GM21526 (cell line): ENCODE results near the gene IKBIP.
A peak's percentile ranks its signal among the peaks of the same experiment; 100 is the strongest.
"Not testable (repeated sequence)": the region's sequence is repeated elsewhere in the genome, so short reads cannot be mapped to it uniquely, and the experiment has no call there.

Source experiments
- ATAC-seq: cut with Tn5 transposase; IDR thresholded peaks from one replicate; pipeline ENCODE4 v1.9.1; 2021; ENCODE audit warnings: moderate library complexity; ENCODE audit not compliant: unreplicated experiment, low FRiP score

IKBIP gene

GRCh38 chr12:98644712-98645571 lies at the start of gene IKBIP, which contains the start of gene APAF1:
TSS of gene IKBIP (minus strand) at chr12:98644788. CDS start at chr12:98644701, 87 bp downstream.
TSS of gene APAF1 (plus strand) at chr12:98645290. CDS start at chr12:98648360, 3,070 bp downstream.
- ATAC-seq, result peak; percentile 87

- no peak for ATAC-seq
Observed at GRCh38 chr12:98691351-98691750, 46.8 kb upstream of the IKBIP start.

- no peak for ATAC-seq
Observed at GRCh38 chr12:98686603-98687002, 42.0 kb upstream of the IKBIP start.

GRCh38 chr12:98684199-98684598 lies 39.6 kb upstream of the IKBIP start:
- no peak for ATAC-seq

- no peak for ATAC-seq
Observed at GRCh38 chr12:98679611-98680005, 35.0 kb upstream of the IKBIP start.

GRCh38 chr12:98678946-98679610 lies 34.5 kb upstream of the IKBIP start:
- no peak for ATAC-seq

GRCh38 chr12:98678236-98678945 lies 33.8 kb upstream of the IKBIP start:
- no peak for ATAC-seq

- no peak for ATAC-seq
Observed at GRCh38 chr12:98674841-98675240, 30.3 kb upstream of the IKBIP start.

- ATAC-seq, result no peak
Observed at GRCh38 chr12:98671459-98671858, 26.9 kb upstream of the IKBIP start.

- ATAC-seq, result no peak
Observed at GRCh38 chr12:98669751-98670150, 25.2 kb upstream of the IKBIP start.

- ATAC-seq, result no peak
Observed at GRCh38 chr12:98660521-98660920, 15.9 kb upstream of the IKBIP start.

- ATAC-seq, result no peak
Observed at GRCh38 chr12:98656289-98657101, 11.9 kb upstream of the IKBIP start.

- ATAC-seq, result no peak
Observed at GRCh38 chr12:98653866-98654493, 9.4 kb upstream of the IKBIP start.

GRCh38 chr12:98651328-98651727 lies 6.7 kb upstream of the IKBIP start:
- no peak for ATAC-seq

GRCh38 chr12:98646294-98647090 lies 1.9 kb upstream of the IKBIP start:
- ATAC-seq, result no peak

- peak; percentile 12 for ATAC-seq
Observed at GRCh38 chr12:98645572-98646067, 1.0 kb upstream of the IKBIP start.

GRCh38 chr12:98644433-98644711 lies 216 bp downstream of the IKBIP start:
- peak; percentile 10 for ATAC-seq

GRCh38 chr12:98642801-98643200 lies 1.8 kb downstream of the IKBIP start:
- ATAC-seq, result not testable (repeated sequence)

GRCh38 chr12:98639491-98639890 lies 5.1 kb downstream of the IKBIP start:
- no peak for ATAC-seq
